Thyroid gland (tissue), 4 donors: ENCODE results near the gene EAF1. TPM values are rescaled to one million over a fixed set of nuclear protein-coding genes. Genes with fewer than 3 reads are reported as not detected.
A peak's percentile ranks its signal among the peaks of the same experiment; 100 is the strongest.

Source experiments
- DNase-seq, 2 donors: peaks; one replicate each; pipeline ENCODE4 v3.0.0-alpha.2; 2019
- H3K27ac ChIP-seq, 3 donors: fragments of 200-600 bp; sonication (generic); 1 replicate in 2 of 3; 2 replicates in 1 of 3; pipeline ENCODE4 v1.5.1; 2016 to 2019; ENCODE audit warnings: mild to moderate bottlenecking in 1 of 3, moderate library complexity in 1 of 3
- H3K27me3 ChIP-seq: fragments of 200-600 bp; sonication (generic); one replicate; pipeline ENCODE4 v1.5.1; 2019
- H3K36me3 ChIP-seq, 2 donors: fragments of 200-600 bp; sonication (generic); one replicate each; pipeline ENCODE4 v1.5.1; 2016 to 2019
- H3K4me1 ChIP-seq, 2 donors: fragments of 200-600 bp; sonication (generic); one replicate each; pipeline ENCODE4 v1.5.1; 2017 to 2019
- H3K4me3 ChIP-seq, 3 donors: fragments of 200-600 bp; sonication (generic); replicated peaks in 1 of 3; 1 replicate in 2 of 3; 2 replicates in 1 of 3; pipeline ENCODE4 v1.5.1; 2016; ENCODE audit warnings: mild to moderate bottlenecking in 1 of 3
- H3K9me3 ChIP-seq: fragments of 200-600 bp; sonication (generic); one replicate; pipeline ENCODE4 v1.5.1; 2017
- CTCF ChIP-seq, 6 experiments: fragments of 200-600 bp in 3 of 6; fragments of 450-650 bp in 3 of 6; sonication (generic) in 3 of 6; IDR thresholded peaks; one replicate each; pipeline ENCODE4 v1.5.1; 2016 to 2019; ENCODE audit warnings: antibody characterized with exemption in 6 of 6, mild to moderate bottlenecking in 2 of 6, inconsistent platforms in 1 of 6, moderate library complexity in 1 of 6
- POLR2A ChIP-seq, 2 donors: fragments of 450-650 bp; IDR thresholded peaks; one replicate each; pipeline ENCODE4 v1.6.1; 2017; ENCODE audit warnings: antibody characterized with exemption in 2 of 2, mild to moderate bottlenecking in 2 of 2, moderate library complexity in 1 of 2
- WGBS, 2 donors: methylation state at CpG; one replicate each; pipeline ENCODE4 v1.1.5; 2017; 5-methylcytosine and 5-hydroxymethylcytosine counted together
- intact Hi-C: fragments of 100-400 bp; cut with DNase I; formaldehyde crosslinking; loops from one replicate; pipeline ENCODE4 v1.15.1; 2023
- total RNA-seq, 4 donors: library from RNA; depleted of rRNA; stranded (reverse); fragments of >200 nt; gene quantifications; one replicate each; pipeline ENCODE4 v1.2.3, GENCODE V29; 2016

The EAF1 gene
- total RNA-seq, 4 donors from 2014 or later, result 15.2 to 24.7 (median 22.3) TPM

DNA sequence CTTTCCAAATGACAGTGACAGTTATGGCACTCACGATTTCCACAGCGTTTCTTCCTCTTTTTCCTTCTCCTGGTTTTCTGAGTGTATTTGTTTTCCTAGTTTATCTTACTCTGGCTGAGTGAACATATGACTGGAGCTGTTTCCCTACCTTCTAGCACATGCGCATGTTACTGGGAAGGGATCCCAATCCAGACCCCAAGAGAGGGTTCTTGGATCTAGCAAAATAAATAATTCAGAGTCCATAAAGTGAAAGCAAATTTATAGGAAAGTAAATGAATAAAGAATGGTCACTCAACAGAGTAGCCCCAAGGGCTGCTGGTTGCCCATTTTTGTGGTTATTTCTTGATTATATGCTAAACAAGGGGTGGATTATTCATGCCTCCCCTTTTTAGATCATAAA lies 23.9 kb upstream of the EAF1 start:
- no peaks in the 10 kb centered on the region for H3K36me3 ChIP-seq
- WGBS, 2 donors, result 57 to 65% methylated on average over 3 of the region's 3 CpGs
- H3K27me3 ChIP-seq, result no peaks in the 10 kb centered on the region
- no peaks in the 10 kb centered on the region for H3K4me1 ChIP-seq
- no peak overlapping the region for H3K27ac ChIP-seq
- H3K9me3 ChIP-seq, result no peaks in the 10 kb centered on the region
- H3K4me3 ChIP-seq, result no peak overlapping the region
- DNase-seq, result no peak
- TF ChIP-seq CTCF (IDR thresholded peaks at IDR 0.05), result no peak
- no peak for TF ChIP-seq POLR2A (IDR thresholded peaks at IDR 0.05)
- intact Hi-C loops, result loop anchor here (5.0 kb wide), 1 partner anchor 201 kb away; no protein-coding TSS in a partner anchor

- Histone ChIP-seq H3K36me3 (no peaks in the 10 kb centered on the region), H3K27me3 (no peaks in the 10 kb centered on the region), H3K4me1 (no peaks in the 10 kb centered on the region), H3K27ac (no peak overlapping the region), H3K9me3 (no peaks in the 10 kb centered on the region), H3K4me3 (no peak overlapping the region)
- no peak for DNase-seq
- TF ChIP-seq CTCF (IDR thresholded peaks at IDR 0.05) (no peak), POLR2A (IDR thresholded peaks at IDR 0.05) (no peak)
- intact Hi-C loops, result loop anchor here (5.0 kb wide), 1 partner anchor 202 kb away; no protein-coding TSS in a partner anchor
- 87 to 95% methylated on average over 3 of the region's 3 CpGs for WGBS, 2 donors
These were observed 23.4 kb upstream of the EAF1 start for GRCh38 chr3:15403965-15404364.

DNA sequence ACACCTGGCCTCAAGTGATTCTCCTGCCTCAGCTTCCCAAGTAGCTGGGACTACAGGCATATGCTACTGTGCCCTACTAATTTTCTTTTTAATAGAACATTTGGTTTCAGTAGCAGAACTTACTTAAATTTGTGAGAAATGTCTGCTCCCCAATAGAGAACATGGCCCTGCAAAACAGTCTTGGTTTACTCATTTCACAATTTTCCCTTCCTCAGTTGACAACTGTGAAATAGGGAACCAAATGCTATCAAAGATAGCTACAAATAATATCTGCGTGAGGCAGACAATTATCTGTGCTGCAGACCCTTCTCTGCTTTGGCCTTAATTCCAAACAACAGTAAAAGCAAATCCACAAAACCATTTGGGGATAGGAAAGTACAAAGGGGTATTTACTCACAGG lies 22.6 kb upstream of the EAF1 start:
- intact Hi-C loops, result loop anchor here (5.0 kb wide), 1 partner anchor 202 kb away; no protein-coding TSS in a partner anchor
- H3K4me3 ChIP-seq, result no peak overlapping the region
- 93 to 100% methylated on average over 1 of the region's 1 CpG for WGBS, 2 donors
- H3K27me3 ChIP-seq, result no peaks in the 10 kb centered on the region
- H3K4me1 ChIP-seq, result no peaks in the 10 kb centered on the region
- TF ChIP-seq POLR2A (IDR thresholded peaks at IDR 0.05), result no peak
- TF ChIP-seq CTCF (IDR thresholded peaks at IDR 0.05), result no peak
- no peak for DNase-seq
- no peak overlapping the region for H3K27ac ChIP-seq
- H3K36me3 ChIP-seq, result no peaks in the 10 kb centered on the region
- no peaks in the 10 kb centered on the region for H3K9me3 ChIP-seq

DNA sequence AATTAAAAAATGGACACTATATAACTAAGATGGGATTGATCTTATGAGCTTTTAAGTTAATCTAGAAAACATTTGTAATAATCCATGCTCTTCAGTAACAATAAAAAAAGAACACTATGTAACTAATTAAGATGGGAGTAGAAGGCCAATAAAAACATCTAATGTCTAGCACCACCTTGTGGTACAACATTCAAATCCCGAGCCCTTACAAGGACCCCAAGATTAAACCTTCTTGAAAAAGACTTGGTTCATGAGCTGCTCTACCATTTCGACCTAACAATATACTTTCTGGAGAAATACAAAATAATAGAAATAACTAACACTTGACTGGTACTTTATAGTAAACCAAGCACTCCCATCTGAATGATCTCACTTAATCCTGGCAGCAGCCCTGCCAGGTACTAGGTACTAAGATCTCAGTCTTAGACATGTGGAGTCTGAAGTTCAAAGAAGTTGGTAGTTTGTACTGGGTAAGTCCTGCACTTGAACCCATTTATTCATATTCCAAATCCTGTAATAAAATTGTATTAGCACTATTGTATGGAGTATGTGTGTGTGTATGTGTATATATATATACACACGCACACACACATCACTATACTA lies 21.8 kb upstream of the EAF1 start:
- TF ChIP-seq CTCF (IDR thresholded peaks at IDR 0.05) (peak; percentile 30 to 72 (median 60)), POLR2A (IDR thresholded peaks at IDR 0.05) (no peak)
- Histone ChIP-seq H3K9me3 (no peaks in the 10 kb centered on the region), H3K27ac (no peak overlapping the region), H3K27me3 (no peaks in the 10 kb centered on the region), H3K4me1 (no peaks in the 10 kb centered on the region), H3K4me3 (no peak overlapping the region), H3K36me3 (peaks cover 0 to under 1% of the 10 kb centered on the region in 2 donors)
- WGBS, 2 donors, result 37 to 38% methylated on average over 3 of the region's 3 CpGs
- peak; percentile 14 to 16 for DNase-seq
- intact Hi-C loops, result no loop called here

DNA sequence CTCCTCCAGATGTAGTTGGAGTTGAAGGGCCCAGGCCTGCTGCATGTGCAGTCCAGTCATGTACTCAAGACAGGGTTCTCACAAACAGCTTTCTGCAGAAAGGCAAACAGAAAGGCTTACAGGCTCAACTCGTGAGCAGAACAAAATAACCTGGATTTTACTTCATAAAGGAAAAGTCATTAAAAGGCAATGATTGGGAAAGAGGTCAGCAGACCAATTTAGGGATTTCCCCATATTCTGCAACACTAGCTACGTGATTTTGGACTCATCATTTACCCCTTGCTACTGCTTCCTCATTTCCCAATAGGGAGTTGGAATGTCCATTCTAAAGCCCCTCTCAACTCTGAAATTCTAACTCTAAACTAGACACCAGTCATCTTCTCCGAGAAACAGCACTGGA lies 18.2 kb upstream of the EAF1 start:
- intact Hi-C loops, result no loop called here
- TF ChIP-seq POLR2A (IDR thresholded peaks at IDR 0.05) (no peak), CTCF (IDR thresholded peaks at IDR 0.05) (no peak)
- Histone ChIP-seq H3K4me3 (no peak overlapping the region), H3K27me3 (no peaks in the 10 kb centered on the region), H3K36me3 (peaks cover 4 to 20% of the 10 kb centered on the region in 2 donors), H3K9me3 (no peaks in the 10 kb centered on the region), H3K27ac (no peak overlapping the region), H3K4me1 (no peaks in the 10 kb centered on the region)
- WGBS, 2 donors, result 90 to 95% methylated on average over 3 of the region's 3 CpGs
- DNase-seq, result no peak
